Measurements from ENCODE around the gene MED16. TPM values are rescaled to one million over a fixed set of nuclear protein-coding genes. Genes with fewer than 3 reads are reported as not detected.
A peak's percentile ranks its signal among the peaks of the same experiment; 100 is the strongest.

Gene MED16
- total and polyA plus RNA-seq, 2 donors (not counting 1 experiment from before 2014, with no cell fraction given): 19.3 to 35.0 TPM

- H3K9ac ChIP-seq (ENCODE audit: insufficient read depth, low read length): peak overlapping the region; percentile 16
- DNase-seq (ENCODE audit: low read depth in 2 of 2): no peak
- no peak overlapping the region for H2AFZ ChIP-seq (ENCODE audit: low read length)
- H3K27me3 ChIP-seq (ENCODE audit: control insufficient read depth, insufficient read depth, low read length): no peaks in the 10 kb centered on the region
- no peak overlapping the region for H3K27ac ChIP-seq (ENCODE audit: insufficient read depth, low read length)
- peaks cover 16% of the 10 kb centered on the region for H3K4me1 ChIP-seq (ENCODE audit: control insufficient read depth, extremely low read depth, insufficient read depth, low read length)
- peaks cover 31% of the 10 kb centered on the region for H3K79me2 ChIP-seq (ENCODE audit: control insufficient read depth, insufficient read depth, low read length)
- H3K36me3 ChIP-seq (ENCODE audit: control insufficient read depth, insufficient read depth, low read length): peaks cover 10% of the 10 kb centered on the region
- TF ChIP-seq EZH2 (IDR thresholded peaks at IDR 0.05; ENCODE audit: low read length, missing control alignments): no peak
- TF ChIP-seq, protein P1, sequence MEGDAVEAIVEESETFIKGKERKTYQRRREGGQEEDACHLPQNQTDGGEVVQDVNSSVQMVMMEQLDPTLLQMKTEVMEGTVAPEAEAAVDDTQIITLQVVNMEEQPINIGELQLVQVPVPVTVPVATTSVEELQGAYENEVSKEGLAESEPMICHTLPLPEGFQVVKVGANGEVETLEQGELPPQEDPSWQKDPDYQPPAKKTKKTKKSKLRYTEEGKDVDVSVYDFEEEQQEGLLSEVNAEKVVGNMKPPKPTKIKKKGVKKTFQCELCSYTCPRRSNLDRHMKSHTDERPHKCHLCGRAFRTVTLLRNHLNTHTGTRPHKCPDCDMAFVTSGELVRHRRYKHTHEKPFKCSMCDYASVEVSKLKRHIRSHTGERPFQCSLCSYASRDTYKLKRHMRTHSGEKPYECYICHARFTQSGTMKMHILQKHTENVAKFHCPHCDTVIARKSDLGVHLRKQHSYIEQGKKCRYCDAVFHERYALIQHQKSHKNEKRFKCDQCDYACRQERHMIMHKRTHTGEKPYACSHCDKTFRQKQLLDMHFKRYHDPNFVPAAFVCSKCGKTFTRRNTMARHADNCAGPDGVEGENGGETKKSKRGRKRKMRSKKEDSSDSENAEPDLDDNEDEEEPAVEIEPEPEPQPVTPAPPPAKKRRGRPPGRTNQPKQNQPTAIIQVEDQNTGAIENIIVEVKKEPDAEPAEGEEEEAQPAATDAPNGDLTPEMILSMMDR (conservative IDR thresholded peaks at IDR 0.05 in 1 of 2, IDR thresholded peaks at IDR 0.05 in 1 of 2; ENCODE audit: low read depth in 1 of 2, low read length in 2 of 2): no peak
- H3K4me3 ChIP-seq (replicated peaks in 1 of 4; ENCODE audit: control extremely low read depth in 1 of 4, insufficient read depth in 1 of 4, low read depth in 3 of 4, low read length in 4 of 4): peak overlapping the region in 3 of 4 experiments; percentile 23 to 84 (median 74)
- peak overlapping the region; percentile 59 for H3K4me2 ChIP-seq (ENCODE audit: extremely low read depth, insufficient read depth, low read length)
- H4K20me1 ChIP-seq (ENCODE audit: control insufficient read depth, extremely low read depth, insufficient read depth, low read length): no peaks in the 10 kb centered on the region
- H3K9me3 ChIP-seq (ENCODE audit: control insufficient read depth, insufficient read depth, low read depth, low read length): no peaks in the 10 kb centered on the region
These were observed 34.9 kb upstream of the MED16 start for GRCh38 chr19:927780-928401.

DNA sequence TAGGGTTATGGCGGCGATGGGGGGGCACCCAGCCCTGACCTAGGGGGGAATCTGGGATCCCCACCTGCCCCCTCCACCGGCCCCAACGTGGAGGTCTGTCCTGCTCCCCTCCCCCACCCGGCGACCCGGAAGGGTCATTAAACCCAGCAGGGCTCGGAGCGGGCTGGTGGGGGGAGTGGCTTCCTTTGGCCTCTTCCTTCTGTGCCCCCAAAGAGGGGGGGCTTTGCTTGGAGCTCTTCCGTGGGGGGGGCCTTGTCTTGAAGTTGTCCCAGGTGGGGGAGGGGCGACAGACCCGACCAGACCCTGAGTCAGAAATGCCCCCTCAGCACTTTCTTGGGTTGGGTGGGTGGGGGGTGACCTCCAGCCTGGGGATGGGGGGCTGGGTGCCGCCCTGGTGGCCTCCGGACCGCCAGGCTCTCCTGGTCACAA lies 34.4 kb upstream of the MED16 start:
- Histone ChIP-seq H3K27me3 (ENCODE audit: control insufficient read depth, insufficient read depth, low read length) (no peaks in the 10 kb centered on the region), H3K9ac (ENCODE audit: insufficient read depth, low read length) (peak overlapping the region; percentile 42), H3K4me2 (ENCODE audit: extremely low read depth, insufficient read depth, low read length) (peak overlapping the region; percentile 59), H3K27ac (ENCODE audit: insufficient read depth, low read length) (no peak overlapping the region), H3K36me3 (ENCODE audit: control insufficient read depth, insufficient read depth, low read length) (peaks cover 6% of the 10 kb centered on the region), H2AFZ (ENCODE audit: low read length) (no peak overlapping the region), H3K4me1 (ENCODE audit: control insufficient read depth, extremely low read depth, insufficient read depth, low read length) (peaks cover 10% of the 10 kb centered on the region), H3K4me3 (replicated peaks in 1 of 4; ENCODE audit: control extremely low read depth in 1 of 4, insufficient read depth in 1 of 4, low read depth in 3 of 4, low read length in 4 of 4) (peak overlapping the region; percentile 23 to 84 (median 57)), H4K20me1 (ENCODE audit: control insufficient read depth, extremely low read depth, insufficient read depth, low read length) (no peaks in the 10 kb centered on the region), H3K9me3 (ENCODE audit: control insufficient read depth, insufficient read depth, low read depth, low read length) (no peaks in the 10 kb centered on the region), H3K79me2 (ENCODE audit: control insufficient read depth, insufficient read depth, low read length) (peaks cover 29% of the 10 kb centered on the region)
- TF ChIP-seq EZH2 (IDR thresholded peaks at IDR 0.05; ENCODE audit: low read length, missing control alignments): no peak
- no peak for DNase-seq (ENCODE audit: low read depth in 2 of 2)

DNA sequence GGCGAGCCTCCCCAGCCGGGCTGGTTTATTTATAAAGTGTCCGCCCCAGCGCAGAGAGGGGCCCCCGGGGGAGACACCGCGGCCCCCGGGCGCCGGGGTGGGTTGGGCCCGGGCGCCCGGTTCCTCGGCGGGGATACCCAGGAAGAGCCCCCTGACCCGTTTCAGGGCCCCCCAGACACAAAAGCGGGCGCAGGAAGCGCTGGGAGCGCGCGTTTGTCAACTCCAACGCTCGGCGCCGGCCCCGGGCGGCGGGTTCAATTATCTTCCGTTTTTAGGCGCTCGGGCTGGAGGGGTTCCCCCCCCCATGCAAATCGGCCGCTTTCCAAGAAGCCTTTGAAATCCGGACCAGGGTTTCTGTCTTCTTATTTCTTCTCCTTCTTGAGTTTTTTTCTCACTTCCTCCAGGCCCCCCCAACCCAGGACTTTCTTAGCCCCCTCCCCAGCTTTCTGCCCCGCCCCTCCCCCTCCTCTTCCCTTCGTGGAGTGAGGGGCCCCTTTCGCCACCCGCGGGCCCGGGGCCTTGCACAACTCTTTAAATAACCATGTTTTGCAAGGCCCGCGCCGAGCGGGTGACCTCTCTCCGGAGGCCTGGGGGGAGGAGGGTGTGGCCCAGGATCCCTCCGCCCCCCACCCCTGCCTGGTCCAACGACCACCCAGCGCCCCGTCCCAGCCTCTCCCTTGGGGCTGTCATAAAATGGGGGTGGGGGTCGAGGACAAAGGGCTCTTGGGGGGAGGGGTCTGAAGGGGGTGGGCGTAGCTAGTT lies 33.8 kb upstream of the MED16 start:
- Histone ChIP-seq H3K27me3 (ENCODE audit: control insufficient read depth, insufficient read depth, low read length) (no peaks in the 10 kb centered on the region), H3K9ac (ENCODE audit: insufficient read depth, low read length) (peak overlapping the region; percentile 52), H4K20me1 (ENCODE audit: control insufficient read depth, extremely low read depth, insufficient read depth, low read length) (no peaks in the 10 kb centered on the region), H3K9me3 (ENCODE audit: control insufficient read depth, insufficient read depth, low read depth, low read length) (no peaks in the 10 kb centered on the region), H3K27ac (ENCODE audit: insufficient read depth, low read length) (peak overlapping the region; percentile 63), H2AFZ (ENCODE audit: low read length) (no peak overlapping the region), H3K4me3 (replicated peaks in 1 of 4; ENCODE audit: control extremely low read depth in 1 of 4, insufficient read depth in 1 of 4, low read depth in 3 of 4, low read length in 4 of 4) (peak overlapping the region; percentile 40 to 84 (median 66)), H3K36me3 (ENCODE audit: control insufficient read depth, insufficient read depth, low read length) (peaks cover 2% of the 10 kb centered on the region), H3K79me2 (ENCODE audit: control insufficient read depth, insufficient read depth, low read length) (peaks cover 23% of the 10 kb centered on the region), H3K4me1 (ENCODE audit: control insufficient read depth, extremely low read depth, insufficient read depth, low read length) (peaks cover 6% of the 10 kb centered on the region), H3K4me2 (ENCODE audit: extremely low read depth, insufficient read depth, low read length) (peak overlapping the region; percentile 48)
- peak in 1 of 2 donors; percentile 67 for DNase-seq (ENCODE audit: low read depth in 2 of 2)
- TF ChIP-seq, protein P1 (conservative IDR thresholded peaks at IDR 0.05 in 1 of 2, IDR thresholded peaks at IDR 0.05 in 1 of 2; ENCODE audit: low read depth in 1 of 2, low read length in 2 of 2): no peak
- no peak for TF ChIP-seq EZH2 (IDR thresholded peaks at IDR 0.05; ENCODE audit: low read length, missing control alignments)
